Measurements from ENCODE around the gene DDX27. TPM values are rescaled to one million over a fixed set of nuclear protein-coding genes. Genes with fewer than 3 reads are reported as not detected.

The DDX27 gene
- total and polyA plus RNA-seq, 2 of the 13 experiments (the other 11 are each of a cell fraction or from before 2014, with no cell fraction given) = 42.6 to 72.8 TPM

DNA sequence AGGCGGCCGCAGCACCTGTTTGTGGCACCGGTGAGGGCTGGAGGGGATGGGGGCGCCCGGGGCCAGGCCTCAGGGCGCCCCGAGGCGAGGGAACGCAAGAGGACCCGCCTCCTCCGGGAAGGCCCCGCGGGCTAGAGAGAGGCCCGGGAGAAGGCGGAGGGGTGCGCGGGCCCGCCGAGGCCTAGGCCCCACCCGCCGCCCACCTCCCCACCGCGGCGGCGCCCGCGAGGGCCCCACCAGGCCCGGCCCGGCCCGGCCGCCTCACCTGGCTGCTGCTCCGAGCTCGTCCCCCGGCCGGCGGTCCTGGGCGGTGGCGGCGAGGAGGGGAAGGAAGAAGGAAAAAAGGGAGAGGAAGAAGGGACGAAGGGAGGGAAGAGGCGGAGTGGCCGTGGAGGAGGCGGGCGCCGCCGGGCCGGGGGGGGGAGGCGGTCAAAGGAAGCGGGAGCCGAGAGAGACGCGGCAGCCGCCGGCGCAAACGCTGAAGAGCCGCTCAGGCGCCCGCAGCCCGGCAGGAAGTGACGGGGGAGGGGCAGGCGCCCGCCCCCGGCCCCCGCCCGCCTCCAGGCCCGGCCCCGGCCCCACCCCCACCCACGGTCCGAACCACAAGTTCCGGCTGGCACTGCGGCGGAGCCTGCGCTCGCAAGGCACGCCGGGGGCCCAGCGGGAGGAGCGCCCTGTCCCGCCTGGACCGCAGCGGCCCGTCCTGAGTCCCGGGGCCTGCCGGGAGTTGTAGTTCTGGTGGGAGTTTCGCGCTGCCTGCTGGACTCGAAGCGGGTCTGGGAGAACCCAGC, 31.2 kb upstream of the DDX27 start, which contains the start of gene STAU1 (continued):
- TF ChIP-seq, protein P1, sequence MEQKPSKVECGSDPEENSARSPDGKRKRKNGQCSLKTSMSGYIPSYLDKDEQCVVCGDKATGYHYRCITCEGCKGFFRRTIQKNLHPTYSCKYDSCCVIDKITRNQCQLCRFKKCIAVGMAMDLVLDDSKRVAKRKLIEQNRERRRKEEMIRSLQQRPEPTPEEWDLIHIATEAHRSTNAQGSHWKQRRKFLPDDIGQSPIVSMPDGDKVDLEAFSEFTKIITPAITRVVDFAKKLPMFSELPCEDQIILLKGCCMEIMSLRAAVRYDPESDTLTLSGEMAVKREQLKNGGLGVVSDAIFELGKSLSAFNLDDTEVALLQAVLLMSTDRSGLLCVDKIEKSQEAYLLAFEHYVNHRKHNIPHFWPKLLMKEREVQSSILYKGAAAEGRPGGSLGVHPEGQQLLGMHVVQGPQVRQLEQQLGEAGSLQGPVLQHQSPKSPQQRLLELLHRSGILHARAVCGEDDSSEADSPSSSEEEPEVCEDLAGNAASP (CRISPR knock-in tag; IDR thresholded peaks at IDR 0.05; ENCODE audit: borderline replicate concordance) = peak; percentile 48; the same call in 1 of the 2 replicates
- TF ChIP-seq, protein P2, sequence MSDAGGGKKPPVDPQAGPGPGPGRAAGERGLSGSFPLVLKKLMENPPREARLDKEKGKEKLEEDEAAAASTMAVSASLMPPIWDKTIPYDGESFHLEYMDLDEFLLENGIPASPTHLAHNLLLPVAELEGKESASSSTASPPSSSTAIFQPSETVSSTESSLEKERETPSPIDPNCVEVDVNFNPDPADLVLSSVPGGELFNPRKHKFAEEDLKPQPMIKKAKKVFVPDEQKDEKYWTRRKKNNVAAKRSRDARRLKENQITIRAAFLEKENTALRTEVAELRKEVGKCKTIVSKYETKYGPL (CRISPR knock-in tag; IDR thresholded peaks at IDR 0.05) = no peak
- TF ChIP-seq ZEB1 (IDR thresholded peaks at IDR 0.05; ENCODE audit: insufficient replicate concordance, low read depth) (peak; percentile 45), IKZF4 (CRISPR knock-in tag; IDR thresholded peaks at IDR 0.05; ENCODE audit: borderline replicate concordance, low read depth, not compliant biosample characterization) (peak; percentile 35), ZNF567 (CRISPR knock-in tag; IDR thresholded peaks at IDR 0.05; ENCODE audit: borderline replicate concordance) (peak; percentile 93; the same call in 1 of the 2 replicates), ZNF749 (CRISPR knock-in tag; IDR thresholded peaks at IDR 0.05; ENCODE audit: borderline replicate concordance) (peak; percentile 80; the same call in 1 of the 2 replicates), ZNF331 (CRISPR knock-in tag; IDR thresholded peaks at IDR 0.05) (peak; percentile 67), ZMAT3 (CRISPR knock-in tag; conservative IDR thresholded peaks at IDR 0.05) (peak; percentile 71), NRL (CRISPR knock-in tag; IDR thresholded peaks at IDR 0.05; ENCODE audit: borderline replicate concordance) (no peak; the same call in 1 of the 2 replicates), NONO (IDR thresholded peaks at IDR 0.05) (no peak), NONO (CRISPR knock-in tag; conservative IDR thresholded peaks at IDR 0.05) (peak; percentile 89), ZNF354B (CRISPR knock-in tag; IDR thresholded peaks at IDR 0.05) (0 out of 2 replicates have a peak, but pooled peaks have one; percentile 70)
- TF ChIP-seq, protein P3, sequence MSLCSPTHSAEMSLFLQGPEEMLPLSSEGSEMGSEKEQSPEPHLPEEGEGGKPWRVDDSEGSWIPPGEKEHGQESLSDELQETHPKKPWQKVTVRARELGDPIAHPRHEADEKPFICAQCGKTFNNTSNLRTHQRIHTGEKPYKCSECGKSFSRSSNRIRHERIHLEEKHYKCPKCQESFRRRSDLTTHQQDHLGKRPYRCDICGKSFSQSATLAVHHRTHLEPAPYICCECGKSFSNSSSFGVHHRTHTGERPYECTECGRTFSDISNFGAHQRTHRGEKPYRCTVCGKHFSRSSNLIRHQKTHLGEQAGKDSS (CRISPR knock-in tag; IDR thresholded peaks at IDR 0.05; ENCODE audit: borderline replicate concordance, low read depth) = peak; percentile 91
- TF ChIP-seq, protein P4, sequence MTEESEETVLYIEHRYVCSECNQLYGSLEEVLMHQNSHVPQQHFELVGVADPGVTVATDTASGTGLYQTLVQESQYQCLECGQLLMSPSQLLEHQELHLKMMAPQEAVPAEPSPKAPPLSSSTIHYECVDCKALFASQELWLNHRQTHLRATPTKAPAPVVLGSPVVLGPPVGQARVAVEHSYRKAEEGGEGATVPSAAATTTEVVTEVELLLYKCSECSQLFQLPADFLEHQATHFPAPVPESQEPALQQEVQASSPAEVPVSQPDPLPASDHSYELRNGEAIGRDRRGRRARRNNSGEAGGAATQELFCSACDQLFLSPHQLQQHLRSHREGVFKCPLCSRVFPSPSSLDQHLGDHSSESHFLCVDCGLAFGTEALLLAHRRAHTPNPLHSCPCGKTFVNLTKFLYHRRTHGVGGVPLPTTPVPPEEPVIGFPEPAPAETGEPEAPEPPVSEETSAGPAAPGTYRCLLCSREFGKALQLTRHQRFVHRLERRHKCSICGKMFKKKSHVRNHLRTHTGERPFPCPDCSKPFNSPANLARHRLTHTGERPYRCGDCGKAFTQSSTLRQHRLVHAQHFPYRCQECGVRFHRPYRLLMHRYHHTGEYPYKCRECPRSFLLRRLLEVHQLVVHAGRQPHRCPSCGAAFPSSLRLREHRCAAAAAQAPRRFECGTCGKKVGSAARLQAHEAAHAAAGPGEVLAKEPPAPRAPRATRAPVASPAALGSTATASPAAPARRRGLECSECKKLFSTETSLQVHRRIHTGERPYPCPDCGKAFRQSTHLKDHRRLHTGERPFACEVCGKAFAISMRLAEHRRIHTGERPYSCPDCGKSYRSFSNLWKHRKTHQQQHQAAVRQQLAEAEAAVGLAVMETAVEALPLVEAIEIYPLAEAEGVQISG (CRISPR knock-in tag; IDR thresholded peaks at IDR 0.05) = peak; percentile 96
- TF ChIP-seq, protein P5, sequence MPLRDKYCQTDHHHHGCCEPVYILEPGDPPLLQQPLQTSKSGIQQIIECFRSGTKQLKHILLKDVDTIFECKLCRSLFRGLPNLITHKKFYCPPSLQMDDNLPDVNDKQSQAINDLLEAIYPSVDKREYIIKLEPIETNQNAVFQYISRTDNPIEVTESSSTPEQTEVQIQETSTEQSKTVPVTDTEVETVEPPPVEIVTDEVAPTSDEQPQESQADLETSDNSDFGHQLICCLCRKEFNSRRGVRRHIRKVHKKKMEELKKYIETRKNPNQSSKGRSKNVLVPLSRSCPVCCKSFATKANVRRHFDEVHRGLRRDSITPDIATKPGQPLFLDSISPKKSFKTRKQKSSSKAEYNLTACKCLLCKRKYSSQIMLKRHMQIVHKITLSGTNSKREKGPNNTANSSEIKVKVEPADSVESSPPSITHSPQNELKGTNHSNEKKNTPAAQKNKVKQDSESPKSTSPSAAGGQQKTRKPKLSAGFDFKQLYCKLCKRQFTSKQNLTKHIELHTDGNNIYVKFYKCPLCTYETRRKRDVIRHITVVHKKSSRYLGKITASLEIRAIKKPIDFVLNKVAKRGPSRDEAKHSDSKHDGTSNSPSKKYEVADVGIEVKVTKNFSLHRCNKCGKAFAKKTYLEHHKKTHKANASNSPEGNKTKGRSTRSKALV (CRISPR knock-in tag; IDR thresholded peaks at IDR 0.05) = no peak; the same call in none of the 2 replicates
- TF ChIP-seq, protein P6, sequence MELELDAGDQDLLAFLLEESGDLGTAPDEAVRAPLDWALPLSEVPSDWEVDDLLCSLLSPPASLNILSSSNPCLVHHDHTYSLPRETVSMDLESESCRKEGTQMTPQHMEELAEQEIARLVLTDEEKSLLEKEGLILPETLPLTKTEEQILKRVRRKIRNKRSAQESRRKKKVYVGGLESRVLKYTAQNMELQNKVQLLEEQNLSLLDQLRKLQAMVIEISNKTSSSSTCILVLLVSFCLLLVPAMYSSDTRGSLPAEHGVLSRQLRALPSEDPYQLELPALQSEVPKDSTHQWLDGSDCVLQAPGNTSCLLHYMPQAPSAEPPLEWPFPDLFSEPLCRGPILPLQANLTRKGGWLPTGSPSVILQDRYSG (CRISPR knock-in tag; IDR thresholded peaks at IDR 0.05) = no peak; the same call in 1 of the 2 replicates
